Measurements from ENCODE around the gene SAP30BP.
A peak's percentile ranks its signal among the peaks of the same experiment; 100 is the strongest.

Gene SAP30BP

DNA sequence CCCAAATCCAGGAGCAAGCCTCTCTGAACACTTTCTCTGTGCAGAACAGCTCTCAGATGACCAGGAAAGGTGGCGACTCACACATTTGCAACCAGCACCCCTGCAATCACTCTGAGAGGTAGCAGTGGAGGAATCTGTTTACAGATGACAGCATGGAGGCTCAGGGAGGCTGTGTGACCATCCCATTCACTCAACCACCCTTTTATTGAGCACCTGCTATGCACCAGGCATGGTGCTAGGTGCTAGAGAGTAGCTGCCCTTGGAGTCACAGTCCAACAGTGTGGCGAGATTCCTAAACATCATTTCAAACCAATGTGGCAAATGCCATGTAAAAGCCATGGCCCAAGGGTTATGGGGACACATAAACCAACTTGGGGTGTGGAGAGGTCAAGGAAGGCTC, 52.6 kb downstream of the SAP30BP start:
- intact Hi-C loops (cut with micrococcal nuclease) = no loop called here
- Mint-ChIP-seq H3K9me3 (no peaks in the 10 kb centered on the region), H3K4me1 (ENCODE audit: low read depth) (peaks cover 17% of the 10 kb centered on the region), H3K27ac (no peak overlapping the region), H3K27me3 (peaks cover 54% of the 10 kb centered on the region), H3K4me3 (no peak overlapping the region), H3K36me3 (ENCODE audit: low read depth) (no peaks in the 10 kb centered on the region)

DNA sequence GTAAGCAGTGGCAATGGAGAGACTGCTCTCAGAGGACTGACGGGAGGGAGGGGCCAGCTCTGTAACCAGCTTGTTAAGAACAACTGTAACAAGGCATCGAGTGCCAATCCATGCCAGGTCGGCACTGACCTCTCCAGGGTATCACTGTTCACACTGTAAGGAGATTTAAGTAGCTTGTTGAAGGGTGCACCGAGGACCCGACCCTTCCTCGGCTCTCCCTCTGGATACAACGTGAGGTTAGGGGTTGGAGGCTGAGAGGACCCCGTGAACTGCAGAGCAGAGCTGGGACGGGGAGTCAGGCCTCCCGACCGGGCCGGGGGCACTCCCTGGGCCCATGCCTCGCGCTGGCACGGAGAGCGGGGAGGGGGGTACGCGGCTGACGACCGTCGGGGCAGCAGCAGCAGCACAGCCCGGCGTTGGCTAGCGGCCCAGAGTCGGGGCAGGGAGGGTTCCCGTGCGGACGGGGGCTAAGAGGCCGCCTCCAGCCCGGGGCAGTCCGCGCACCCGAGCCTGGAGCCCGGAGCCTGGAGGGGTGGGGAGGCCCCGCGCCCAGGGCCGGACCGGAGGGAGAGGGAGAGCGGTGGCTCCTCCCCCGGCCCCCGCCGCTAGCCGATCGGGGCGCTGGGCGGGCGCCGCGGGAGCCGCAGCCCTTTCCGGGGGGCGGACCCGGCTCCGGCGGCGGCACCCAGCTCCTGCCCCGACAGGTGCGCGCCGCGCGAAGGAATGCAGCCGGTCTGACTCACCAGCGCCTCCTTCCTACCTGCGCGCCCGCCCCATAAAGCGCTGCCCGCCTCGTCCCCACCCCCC, 53.7 kb downstream of the SAP30BP start, which contains the start of gene ITGB4:
Gene ITGB4 (plus strand): TSS at position 804 of the 807 bp plus-strand sequence. CDS start 3,245 bp downstream, outside the sequence.
- intact Hi-C loops (cut with micrococcal nuclease) = no loop called here
- no peaks in the 10 kb centered on the region for H3K9me3 Mint-ChIP-seq
- no peak within 1 kb of the TSS for H3K27ac Mint-ChIP-seq
- no peaks in the 10 kb centered on the region for H3K36me3 Mint-ChIP-seq (ENCODE audit: low read depth)
- peaks cover 17% of the 10 kb centered on the region for H3K4me1 Mint-ChIP-seq (ENCODE audit: low read depth)
- peaks cover 54% of the 10 kb centered on the region for H3K27me3 Mint-ChIP-seq
- peak within 1 kb of the TSS; percentile 59 for H3K4me3 Mint-ChIP-seq

DNA sequence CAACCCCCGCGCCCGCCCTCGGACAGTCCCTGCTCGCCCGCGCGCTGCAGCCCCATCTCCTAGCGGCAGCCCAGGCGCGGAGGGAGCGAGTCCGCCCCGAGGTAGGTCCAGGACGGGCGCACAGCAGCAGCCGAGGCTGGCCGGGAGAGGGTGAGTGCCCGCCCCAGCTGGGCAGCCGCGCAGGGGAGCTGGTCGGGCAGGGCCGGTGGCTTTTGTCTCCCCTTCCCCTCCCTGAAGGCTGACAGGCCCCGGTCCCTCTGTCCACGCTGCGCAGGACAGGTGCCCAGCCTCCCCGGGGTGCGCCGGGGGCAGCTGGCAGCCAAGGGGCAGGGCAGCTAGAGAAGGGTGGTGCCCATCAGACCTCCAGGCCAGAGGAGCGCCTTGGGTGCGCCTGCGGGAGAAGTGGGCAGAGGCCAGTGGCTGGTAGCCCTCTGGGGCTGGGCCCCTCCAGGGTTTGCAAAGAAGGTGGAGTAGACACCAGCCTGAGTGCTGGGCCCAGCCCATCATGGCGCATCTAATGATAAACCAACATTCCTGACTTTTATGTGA, 54.4 kb downstream of the SAP30BP start:
- intact Hi-C loops (cut with micrococcal nuclease) = no loop called here
- no peaks in the 10 kb centered on the region for H3K36me3 Mint-ChIP-seq (ENCODE audit: low read depth)

DNA sequence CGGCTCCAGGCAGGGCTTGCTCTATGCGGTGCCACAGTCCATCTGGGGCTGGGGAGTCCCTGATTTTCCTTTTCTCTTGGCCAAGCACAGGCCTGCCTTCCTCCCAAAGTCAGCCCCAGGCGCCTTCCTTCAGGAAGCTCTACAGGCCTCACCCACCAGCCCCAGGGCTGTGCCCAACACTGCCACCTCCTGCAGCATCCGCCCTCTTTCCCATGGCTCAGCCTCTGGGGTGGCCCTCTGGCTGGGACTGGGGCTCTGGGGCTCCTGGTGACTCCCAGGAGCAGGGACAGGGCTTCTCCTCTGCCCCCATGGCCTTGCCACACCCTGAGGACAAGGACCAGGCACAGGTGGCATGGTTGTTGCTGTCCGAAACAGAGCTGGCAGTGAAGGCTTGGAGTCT, 54.9 kb downstream of the SAP30BP start:
- Mint-ChIP-seq H3K9me3 (no peaks in the 10 kb centered on the region), H3K36me3 (ENCODE audit: low read depth) (no peaks in the 10 kb centered on the region), H3K27ac (no peak overlapping the region), H3K27me3 (peaks cover 47% of the 10 kb centered on the region), H3K4me3 (no peak overlapping the region), H3K4me1 (ENCODE audit: low read depth) (peaks cover 17% of the 10 kb centered on the region)
- intact Hi-C loops (cut with micrococcal nuclease) = no loop called here

More for the DNA sequence above, 54.4 kb downstream of the SAP30BP start:
- H3K27ac Mint-ChIP-seq = no peak overlapping the region
- peaks cover 52% of the 10 kb centered on the region for H3K27me3 Mint-ChIP-seq
- H3K9me3 Mint-ChIP-seq = no peaks in the 10 kb centered on the region
- peaks cover 17% of the 10 kb centered on the region for H3K4me1 Mint-ChIP-seq (ENCODE audit: low read depth)
- H3K4me3 Mint-ChIP-seq = no peak overlapping the region

DNA sequence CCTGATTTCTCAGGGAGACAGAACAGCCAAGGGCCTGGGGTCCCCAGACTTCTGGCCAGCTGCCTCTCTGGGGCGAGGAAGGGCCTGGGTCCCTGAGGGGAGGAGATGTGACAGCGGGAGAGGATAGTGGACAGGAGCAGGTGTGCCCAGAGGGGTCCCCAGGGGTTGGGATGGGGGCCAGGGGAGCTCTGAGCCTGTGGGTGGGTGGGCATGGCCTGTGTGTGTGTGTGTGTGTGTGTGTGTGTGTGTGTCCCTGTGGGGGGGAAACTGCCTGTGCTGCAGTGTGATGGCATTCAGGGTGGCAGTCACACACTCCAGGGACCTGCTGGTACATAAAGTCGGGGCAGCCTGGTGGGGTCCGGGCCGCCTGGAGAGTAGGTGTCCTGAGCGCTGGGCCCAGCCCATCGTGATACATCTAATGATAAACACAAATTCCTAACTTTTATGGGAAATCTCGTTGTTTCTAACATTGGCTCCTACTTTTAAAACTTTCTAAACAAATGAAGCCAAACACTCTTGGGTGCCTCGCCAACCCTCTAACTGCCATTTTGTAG, 55.5 kb downstream of the SAP30BP start:
- H3K36me3 Mint-ChIP-seq (ENCODE audit: low read depth) = no peaks in the 10 kb centered on the region

DNA sequence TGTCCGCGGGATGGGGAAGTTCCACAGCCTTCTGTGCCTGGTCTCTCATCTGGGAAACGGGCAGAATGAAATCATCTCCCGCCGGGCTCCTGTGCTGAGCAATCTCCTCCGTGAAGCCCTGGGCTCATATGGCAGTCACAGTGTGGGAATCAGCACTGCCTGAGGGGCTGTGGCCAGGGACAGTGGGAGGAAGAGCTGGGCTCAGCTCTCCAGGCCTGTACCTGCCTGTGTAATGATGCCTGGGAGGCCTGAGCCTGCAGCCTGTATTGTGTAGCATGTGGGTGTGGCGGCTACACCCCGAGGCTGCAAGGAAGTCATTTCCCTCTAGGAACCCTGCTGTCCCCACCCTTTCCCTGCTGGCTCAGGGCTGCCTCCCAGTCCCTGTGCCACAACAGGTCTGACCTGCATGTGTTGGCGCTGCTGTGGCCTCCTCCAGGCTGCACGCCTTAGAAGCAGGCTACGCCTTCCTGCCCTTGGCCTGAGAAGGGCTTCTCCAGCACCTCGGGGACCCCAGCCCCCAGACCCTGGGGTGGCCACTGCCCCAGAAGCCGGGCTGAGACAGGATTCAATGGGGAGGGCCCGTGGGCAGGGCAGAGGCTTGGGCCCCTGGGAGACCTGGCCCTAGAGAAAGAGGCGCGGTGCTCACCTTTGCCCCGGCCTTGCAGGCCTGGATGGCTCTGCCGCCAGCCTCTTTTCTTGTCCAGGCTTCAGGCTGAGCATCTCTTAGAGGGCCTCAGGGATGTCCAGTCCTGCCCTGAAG, 56.2 kb downstream of the SAP30BP start:
- H3K4me1 Mint-ChIP-seq (ENCODE audit: low read depth) = peaks cover 17% of the 10 kb centered on the region
- no peak overlapping the region for H3K4me3 Mint-ChIP-seq
- H3K27ac Mint-ChIP-seq = peak overlapping the region; percentile 19
- H3K9me3 Mint-ChIP-seq = no peaks in the 10 kb centered on the region
- peaks cover 44% of the 10 kb centered on the region for H3K27me3 Mint-ChIP-seq
- intact Hi-C loops (cut with micrococcal nuclease) = no loop called here
- no peaks in the 10 kb centered on the region for H3K36me3 Mint-ChIP-seq (ENCODE audit: low read depth)

More for the DNA sequence above, 55.5 kb downstream of the SAP30BP start:
- Mint-ChIP-seq H3K4me3 (no peak overlapping the region), H3K27ac (peak overlapping the region; percentile 19), H3K4me1 (ENCODE audit: low read depth) (peaks cover 17% of the 10 kb centered on the region), H3K9me3 (no peaks in the 10 kb centered on the region), H3K27me3 (peaks cover 45% of the 10 kb centered on the region)
- intact Hi-C loops (cut with micrococcal nuclease) = no loop called here

DNA sequence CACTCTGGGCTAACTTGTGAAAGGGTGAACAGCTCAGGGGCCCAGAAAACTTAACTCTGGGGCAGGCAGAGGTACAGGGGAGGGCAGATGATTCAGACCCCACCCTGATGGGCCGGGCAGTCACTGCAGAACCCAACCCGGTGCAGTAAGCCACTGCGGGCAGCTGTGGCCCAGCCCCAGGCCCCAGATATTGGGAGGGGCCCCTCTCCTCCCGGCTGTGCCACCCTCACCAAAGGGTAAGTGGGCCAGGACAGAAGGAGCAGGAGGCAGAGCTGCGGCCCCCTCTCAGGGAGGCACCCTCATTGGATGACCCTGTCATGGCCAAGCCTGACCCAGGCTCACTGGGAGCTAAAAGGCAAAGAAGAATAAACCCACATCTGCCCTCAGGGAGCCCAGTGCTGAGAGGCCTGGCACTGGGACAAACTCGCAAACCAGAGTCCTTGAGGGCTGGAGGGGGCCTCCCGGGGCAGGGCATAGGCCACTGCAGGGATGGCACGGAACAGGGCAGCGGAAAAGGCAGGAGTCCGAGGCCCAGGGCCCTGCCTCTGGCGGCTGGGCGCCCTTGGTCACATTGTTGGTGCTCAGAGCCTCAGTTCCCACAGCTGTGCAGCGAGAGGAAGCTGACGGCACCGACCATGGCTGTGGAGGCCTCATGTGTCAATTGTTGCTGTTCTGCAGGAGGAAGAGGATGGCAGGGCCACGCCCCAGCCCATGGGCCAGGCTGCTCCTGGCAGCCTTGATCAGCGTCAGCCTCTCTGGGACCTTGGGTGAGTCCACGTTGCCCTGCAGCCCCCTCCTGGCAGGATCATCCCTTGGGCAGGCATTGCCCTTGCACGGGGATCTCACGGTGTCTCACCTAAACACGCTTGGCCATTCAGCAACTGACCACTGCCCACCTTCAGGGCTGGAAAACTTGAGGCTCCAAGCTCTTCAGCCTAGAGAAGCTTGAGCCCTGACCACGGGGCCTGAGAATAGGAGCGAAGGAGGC, 57.2 kb downstream of the SAP30BP start:
- Mint-ChIP-seq H3K36me3 (ENCODE audit: low read depth) (no peaks in the 10 kb centered on the region), H3K4me1 (ENCODE audit: low read depth) (peaks cover 17% of the 10 kb centered on the region), H3K9me3 (no peaks in the 10 kb centered on the region), H3K4me3 (no peak overlapping the region), H3K27me3 (peaks cover 36% of the 10 kb centered on the region), H3K27ac (no peak overlapping the region)
- intact Hi-C loops (cut with micrococcal nuclease) = no loop called here

DNA sequence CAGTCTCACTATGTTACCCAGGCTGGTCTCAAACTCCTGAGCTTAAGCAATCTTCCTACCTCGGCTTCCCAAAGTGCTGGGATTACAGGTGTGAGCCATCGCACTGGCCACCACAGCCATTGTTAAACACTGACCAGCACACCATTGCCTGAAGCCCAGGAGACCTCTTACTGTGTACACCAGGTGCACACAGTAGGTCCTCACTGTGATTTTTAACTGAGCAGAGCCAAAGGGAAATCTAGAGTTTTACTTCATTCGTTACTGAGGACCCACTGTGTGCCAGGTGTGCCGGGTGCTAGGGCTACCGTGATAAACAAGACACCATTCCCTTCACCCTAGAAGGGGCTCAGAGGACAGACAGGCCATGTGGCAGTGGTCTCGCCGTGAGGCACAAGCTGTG, 58.4 kb downstream of the SAP30BP start:
- Mint-ChIP-seq H3K4me1 (ENCODE audit: low read depth) (peaks cover 15% of the 10 kb centered on the region), H3K9me3 (no peaks in the 10 kb centered on the region), H3K4me3 (no peak overlapping the region), H3K27ac (no peak overlapping the region), H3K36me3 (ENCODE audit: low read depth) (no peaks in the 10 kb centered on the region), H3K27me3 (peaks cover 24% of the 10 kb centered on the region)
- intact Hi-C loops (cut with micrococcal nuclease) = no loop called here

DNA sequence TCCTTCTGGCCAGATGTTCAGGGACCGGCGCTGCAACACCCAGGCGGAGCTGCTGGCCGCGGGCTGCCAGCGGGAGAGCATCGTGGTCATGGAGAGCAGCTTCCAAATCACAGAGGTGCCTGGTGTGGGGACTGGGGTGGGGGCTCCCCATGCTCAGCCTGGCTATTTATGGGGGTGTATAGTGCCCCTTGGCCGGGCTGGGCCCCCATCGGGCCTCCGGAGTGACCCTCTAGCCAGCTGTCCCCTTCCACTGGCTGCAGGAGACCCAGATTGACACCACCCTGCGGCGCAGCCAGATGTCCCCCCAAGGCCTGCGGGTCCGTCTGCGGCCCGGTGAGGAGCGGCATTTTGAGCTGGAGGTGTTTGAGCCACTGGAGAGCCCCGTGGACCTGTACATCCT, 60.3 kb downstream of the SAP30BP start:
- intact Hi-C loops (cut with micrococcal nuclease) = no loop called here
- Mint-ChIP-seq H3K4me3 (no peak overlapping the region), H3K27me3 (peaks cover 13% of the 10 kb centered on the region), H3K27ac (no peak overlapping the region), H3K4me1 (ENCODE audit: low read depth) (peaks cover 12% of the 10 kb centered on the region), H3K36me3 (ENCODE audit: low read depth) (no peaks in the 10 kb centered on the region), H3K9me3 (no peaks in the 10 kb centered on the region)

DNA sequence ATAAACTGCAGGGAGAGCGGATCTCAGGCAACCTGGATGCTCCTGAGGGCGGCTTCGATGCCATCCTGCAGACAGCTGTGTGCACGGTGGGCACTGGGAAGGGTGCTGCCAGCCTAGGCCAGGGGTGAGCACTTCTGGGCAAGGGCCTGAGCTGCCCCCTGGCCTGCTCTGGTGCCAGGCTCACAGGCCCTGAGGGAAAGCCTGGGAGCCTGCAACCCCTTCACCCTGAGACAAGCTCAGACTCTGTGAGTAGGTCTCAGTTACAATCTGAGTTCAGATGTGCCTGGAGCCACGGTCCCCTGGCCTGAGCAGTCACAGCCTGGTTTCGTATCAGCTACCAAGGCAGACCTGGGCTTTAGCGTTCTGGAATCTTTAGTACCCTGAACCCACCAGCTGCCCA, 62.2 kb downstream of the SAP30BP start:
- no peaks in the 10 kb centered on the region for H3K9me3 Mint-ChIP-seq
- H3K27ac Mint-ChIP-seq = no peak overlapping the region
- intact Hi-C loops (cut with micrococcal nuclease) = no loop called here
- peaks cover 4% of the 10 kb centered on the region for H3K4me1 Mint-ChIP-seq (ENCODE audit: low read depth)
- no peaks in the 10 kb centered on the region for H3K36me3 Mint-ChIP-seq (ENCODE audit: low read depth)
- H3K27me3 Mint-ChIP-seq = peaks cover 6% of the 10 kb centered on the region
- no peak overlapping the region for H3K4me3 Mint-ChIP-seq

DNA sequence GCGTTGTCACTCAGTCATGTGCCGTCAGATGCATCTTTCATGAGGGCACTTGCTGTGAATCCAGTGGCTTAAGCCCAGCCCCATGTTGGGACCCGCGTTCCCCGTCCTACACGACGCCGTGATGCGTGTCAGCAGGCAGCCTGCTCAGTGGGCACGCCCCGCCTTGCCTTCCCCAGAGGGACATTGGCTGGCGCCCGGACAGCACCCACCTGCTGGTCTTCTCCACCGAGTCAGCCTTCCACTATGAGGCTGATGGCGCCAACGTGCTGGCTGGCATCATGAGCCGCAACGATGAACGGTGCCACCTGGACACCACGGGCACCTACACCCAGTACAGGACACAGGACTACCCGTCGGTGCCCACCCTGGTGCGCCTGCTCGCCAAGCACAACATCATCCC, 62.9 kb downstream of the SAP30BP start:
- H3K27me3 Mint-ChIP-seq = peaks cover 6% of the 10 kb centered on the region
- no peaks in the 10 kb centered on the region for H3K4me1 Mint-ChIP-seq (ENCODE audit: low read depth)
- no peaks in the 10 kb centered on the region for H3K36me3 Mint-ChIP-seq (ENCODE audit: low read depth)
- H3K4me3 Mint-ChIP-seq = no peak overlapping the region
- H3K9me3 Mint-ChIP-seq = no peaks in the 10 kb centered on the region
- no peak overlapping the region for H3K27ac Mint-ChIP-seq
- intact Hi-C loops (cut with micrococcal nuclease) = no loop called here

DNA sequence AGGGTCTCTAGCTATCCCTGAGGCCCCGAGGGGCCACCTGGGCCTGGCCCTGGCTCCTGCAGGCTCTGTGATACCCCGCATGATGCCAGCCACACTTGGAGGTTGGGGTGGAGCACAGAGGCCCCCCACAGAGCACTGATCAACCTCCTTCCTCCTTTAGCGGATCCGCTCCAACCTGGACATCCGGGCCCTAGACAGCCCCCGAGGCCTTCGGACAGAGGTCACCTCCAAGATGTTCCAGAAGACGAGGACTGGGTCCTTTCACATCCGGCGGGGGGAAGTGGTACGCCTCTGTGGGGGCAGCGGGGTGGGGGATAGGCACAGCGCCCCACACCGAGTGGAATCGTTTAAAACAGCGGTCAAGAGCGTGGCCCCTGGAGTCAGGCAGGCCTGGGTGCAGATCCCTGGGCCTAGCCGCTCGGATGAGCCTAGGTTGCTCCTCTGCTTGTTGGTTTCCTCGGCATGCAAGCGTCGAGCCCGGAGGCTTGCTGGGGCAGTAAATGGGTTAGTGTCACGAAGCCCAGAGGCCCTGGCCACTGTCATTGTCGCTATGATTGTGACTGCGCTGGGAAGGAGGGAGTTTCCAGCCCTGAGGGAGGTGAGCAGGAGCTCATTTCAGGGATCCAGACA, 64.1 kb downstream of the SAP30BP start:
- Mint-ChIP-seq H3K4me1 (ENCODE audit: low read depth) (no peaks in the 10 kb centered on the region), H3K36me3 (ENCODE audit: low read depth) (no peaks in the 10 kb centered on the region), H3K4me3 (no peak overlapping the region), H3K27ac (no peak overlapping the region), H3K9me3 (no peaks in the 10 kb centered on the region), H3K27me3 (peaks cover 6% of the 10 kb centered on the region)
- intact Hi-C loops (cut with micrococcal nuclease) = no loop called here

Data from dendritic cell treated with granulocyte-macrophage colony-stimulating factor and Interleukin-4, amounts not matched to agents 40 ng/mL and 50 ng/mL, for 4 days (primary cell).